Esophagus muscularis mucosa (tissue), 4 donors: ENCODE measurements around the gene AHR.

Experiments used
- EP300 ChIP-seq: sonication (generic); formaldehyde crosslinking; IDR thresholded peaks from one replicate; pipeline ENCODE4 v1.6.1; 2017; ENCODE audit warnings: antibody characterized with exemption
- POLR2A ChIP-seq: fragments of 450-650 bp; IDR thresholded peaks from one replicate; pipeline ENCODE4 v1.6.1; 2017; ENCODE audit warnings: antibody characterized with exemption, moderate library complexity, mild to moderate bottlenecking, low read depth
- POLR2AphosphoS5 ChIP-seq, 2 donors: sonication (generic); formaldehyde crosslinking; IDR thresholded peaks; one replicate each; pipeline ENCODE4 v1.6.1; 2017; ENCODE audit warnings: antibody characterized with exemption in 2 of 2
- TF ChIP-seq, protein P1 (sequence below), 3 experiments: fragments of 200-600 bp in 2 of 3; fragments of 450-650 bp in 1 of 3; sonication (generic) in 2 of 3; IDR thresholded peaks; one replicate each; pipeline ENCODE4 v1.5.1; 2017 to 2019; ENCODE audit warnings: antibody characterized with exemption in 3 of 3, mild to moderate bottlenecking in 2 of 3, moderate library complexity in 1 of 3

DNA sequence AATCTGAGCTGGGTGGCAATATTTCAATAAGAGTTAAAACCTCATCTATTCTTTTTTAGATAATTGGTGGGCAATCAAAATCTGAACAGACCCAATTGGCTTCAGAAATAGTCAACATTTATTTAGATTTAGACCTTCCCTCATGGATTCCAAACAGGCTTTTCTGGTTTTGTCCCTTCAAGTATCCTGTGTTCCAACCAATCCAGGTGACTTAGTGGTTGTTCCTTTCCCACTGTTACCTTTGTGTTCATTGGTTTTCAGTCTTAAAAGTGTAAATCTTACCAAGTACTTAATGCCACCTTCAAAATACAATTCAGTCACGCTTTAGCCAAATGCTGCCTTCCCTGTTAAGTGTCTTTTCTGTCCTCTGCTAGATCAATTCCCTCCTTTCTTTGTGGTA lies 85.9 kb downstream of the AHR start:
- no peak for TF ChIP-seq POLR2A
- TF ChIP-seq, protein P1, sequence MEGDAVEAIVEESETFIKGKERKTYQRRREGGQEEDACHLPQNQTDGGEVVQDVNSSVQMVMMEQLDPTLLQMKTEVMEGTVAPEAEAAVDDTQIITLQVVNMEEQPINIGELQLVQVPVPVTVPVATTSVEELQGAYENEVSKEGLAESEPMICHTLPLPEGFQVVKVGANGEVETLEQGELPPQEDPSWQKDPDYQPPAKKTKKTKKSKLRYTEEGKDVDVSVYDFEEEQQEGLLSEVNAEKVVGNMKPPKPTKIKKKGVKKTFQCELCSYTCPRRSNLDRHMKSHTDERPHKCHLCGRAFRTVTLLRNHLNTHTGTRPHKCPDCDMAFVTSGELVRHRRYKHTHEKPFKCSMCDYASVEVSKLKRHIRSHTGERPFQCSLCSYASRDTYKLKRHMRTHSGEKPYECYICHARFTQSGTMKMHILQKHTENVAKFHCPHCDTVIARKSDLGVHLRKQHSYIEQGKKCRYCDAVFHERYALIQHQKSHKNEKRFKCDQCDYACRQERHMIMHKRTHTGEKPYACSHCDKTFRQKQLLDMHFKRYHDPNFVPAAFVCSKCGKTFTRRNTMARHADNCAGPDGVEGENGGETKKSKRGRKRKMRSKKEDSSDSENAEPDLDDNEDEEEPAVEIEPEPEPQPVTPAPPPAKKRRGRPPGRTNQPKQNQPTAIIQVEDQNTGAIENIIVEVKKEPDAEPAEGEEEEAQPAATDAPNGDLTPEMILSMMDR (IDR thresholded peaks at IDR 0.05): no peak
- no peak for TF ChIP-seq POLR2AphosphoS5 (IDR thresholded peaks at IDR 0.05)
- TF ChIP-seq EP300: no peak
